Large intestine (tissue), 3 donors: ENCODE data around the gene AZGP1. TPM values are rescaled to one million over a fixed set of nuclear protein-coding genes. Genes with fewer than 3 reads are reported as not detected.
"Not testable (repeated sequence)": the region's sequence is repeated elsewhere in the genome, so short reads cannot be mapped to it uniquely, and the experiment has no call there.

Experiments used
- DNase-seq, 2 donors: peaks; one replicate each; pipeline versions ENCODE4 v3.0.0 to v3.0.0-alpha.2; 2013
- H3K27ac ChIP-seq: one replicate; pipeline ENCODE4 v1.5.1; 2013; ENCODE audit warnings: low read length
- H3K27me3 ChIP-seq: 2 replicates; pipeline ENCODE4 v1.6.1; 2013; ENCODE audit warnings: low read length; ENCODE audit not compliant: control insufficient read depth, insufficient read depth
- H3K36me3 ChIP-seq: 2 replicates; pipeline ENCODE4 v1.6.1; 2013; ENCODE audit warnings: low read length; ENCODE audit not compliant: control insufficient read depth, insufficient read depth
- H3K4me1 ChIP-seq: one replicate; pipeline ENCODE4 v1.6.1; 2013; ENCODE audit warnings: low read length; ENCODE audit not compliant: control insufficient read depth, insufficient read depth
- H3K4me3 ChIP-seq: one replicate; pipeline ENCODE4 v1.5.1; 2013; ENCODE audit warnings: low read length
- H3K9me3 ChIP-seq: one replicate; pipeline ENCODE4 v1.6.1; 2013; ENCODE audit warnings: mild to moderate bottlenecking, low read depth, low read length, moderate library complexity; ENCODE audit not compliant: control insufficient read depth
- WGBS: methylation state at CpG from one replicate; pipeline ENCODE4 v1.1.5; 2013; ENCODE audit warnings: low lambda C conversion rate; ENCODE audit not compliant: insufficient coverage; 5-methylcytosine and 5-hydroxymethylcytosine counted together
- polyA plus RNA-seq: library from polyadenylated mRNA; unstranded; fragments of 120-200 nt; gene quantifications from one replicate; pipeline ENCODE4 v1.2.1, GENCODE V29; 2013

AZGP1 gene
- polyA plus RNA-seq, 1 donor: 13.9 TPM

- Histone ChIP-seq H3K9me3 (no peaks in the 10 kb centered on the region), H3K27me3 (no peaks in the 10 kb centered on the region), H3K36me3 (no peaks in the 10 kb centered on the region), H3K27ac (no peak overlapping the region), H3K4me3 (no peak overlapping the region), H3K4me1 (peaks cover 39% of the 10 kb centered on the region)
- no peak for DNase-seq
- WGBS: no CpG with 5 or more reads among the region's 13 CpGs
Measured at GRCh38 chr7:100000239-100000638, 24.4 kb upstream of the AZGP1 start.

GRCh38 chr7:99997545-99998137 is 21.8 kb upstream of the AZGP1 start:
- Histone ChIP-seq H3K27me3 (no peaks in the 10 kb centered on the region), H3K27ac (peak overlapping the region; percentile 88), H3K4me3 (peak overlapping the region; percentile 62), H3K4me1 (peaks cover 23% of the 10 kb centered on the region), H3K36me3 (no peaks in the 10 kb centered on the region), H3K9me3 (no peaks in the 10 kb centered on the region)
- WGBS: no CpG with 5 or more reads among the region's 35 CpGs
- DNase-seq: peak; percentile 53 to 83

DNA sequence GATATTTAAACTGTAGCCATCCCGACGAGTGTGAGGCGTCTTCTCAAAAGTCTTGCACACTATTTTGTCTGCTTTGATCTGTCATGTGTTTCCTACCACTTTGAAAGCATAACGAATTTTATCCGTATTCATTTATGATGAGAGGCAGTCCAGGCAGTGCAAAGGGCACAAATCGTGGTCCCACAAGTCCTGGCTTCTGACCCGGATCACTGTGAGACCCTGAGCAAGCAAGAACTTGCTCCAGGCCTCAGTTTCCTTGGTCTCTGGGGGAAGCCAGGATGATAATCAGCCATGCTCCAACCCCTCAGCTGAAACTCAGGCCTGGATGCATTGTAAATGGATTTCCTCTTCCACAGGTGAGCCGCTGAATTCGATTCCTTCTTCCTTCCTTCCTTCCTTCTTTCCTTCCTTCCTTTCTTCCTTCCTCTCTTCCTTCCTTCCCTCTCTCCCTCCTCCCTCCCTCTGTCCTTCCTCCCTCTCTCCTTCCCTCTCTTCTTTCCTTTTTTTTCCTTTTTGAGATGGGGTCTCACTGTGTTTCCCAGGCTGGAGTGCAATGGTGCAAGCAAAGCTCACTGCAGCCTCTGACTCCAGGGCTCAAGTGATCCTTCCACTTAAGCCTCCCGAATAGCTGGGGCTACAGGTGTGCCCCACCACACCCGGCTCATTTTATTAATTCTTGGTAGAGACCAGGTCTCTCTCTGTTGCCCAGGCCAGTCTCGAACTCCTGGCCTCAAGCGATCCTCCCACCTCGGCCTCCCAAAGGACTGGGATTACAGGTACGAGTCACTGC is 21.1 kb upstream of the AZGP1 start:
- Histone ChIP-seq H3K9me3 (no peaks in the 10 kb centered on the region), H3K27me3 (no peaks in the 10 kb centered on the region), H3K27ac (peak overlapping the region; percentile 88), H3K36me3 (no peaks in the 10 kb centered on the region), H3K4me3 (peak overlapping the region; percentile 62), H3K4me1 (peaks cover 23% of the 10 kb centered on the region)
- no peak for DNase-seq
- WGBS: 100% methylated on average over 4 of the region's 15 CpGs

- Histone ChIP-seq H3K4me3 (no peak overlapping the region), H3K9me3 (no peaks in the 10 kb centered on the region), H3K36me3 (no peaks in the 10 kb centered on the region), H3K4me1 (peaks cover 14% of the 10 kb centered on the region), H3K27me3 (peaks cover 6% of the 10 kb centered on the region), H3K27ac (no peak overlapping the region)
- WGBS: no CpG with 5 or more reads among the region's 8 CpGs
- no peak for DNase-seq
Measured at GRCh38 chr7:99994819-99995218, 19.0 kb upstream of the AZGP1 start.

DNA sequence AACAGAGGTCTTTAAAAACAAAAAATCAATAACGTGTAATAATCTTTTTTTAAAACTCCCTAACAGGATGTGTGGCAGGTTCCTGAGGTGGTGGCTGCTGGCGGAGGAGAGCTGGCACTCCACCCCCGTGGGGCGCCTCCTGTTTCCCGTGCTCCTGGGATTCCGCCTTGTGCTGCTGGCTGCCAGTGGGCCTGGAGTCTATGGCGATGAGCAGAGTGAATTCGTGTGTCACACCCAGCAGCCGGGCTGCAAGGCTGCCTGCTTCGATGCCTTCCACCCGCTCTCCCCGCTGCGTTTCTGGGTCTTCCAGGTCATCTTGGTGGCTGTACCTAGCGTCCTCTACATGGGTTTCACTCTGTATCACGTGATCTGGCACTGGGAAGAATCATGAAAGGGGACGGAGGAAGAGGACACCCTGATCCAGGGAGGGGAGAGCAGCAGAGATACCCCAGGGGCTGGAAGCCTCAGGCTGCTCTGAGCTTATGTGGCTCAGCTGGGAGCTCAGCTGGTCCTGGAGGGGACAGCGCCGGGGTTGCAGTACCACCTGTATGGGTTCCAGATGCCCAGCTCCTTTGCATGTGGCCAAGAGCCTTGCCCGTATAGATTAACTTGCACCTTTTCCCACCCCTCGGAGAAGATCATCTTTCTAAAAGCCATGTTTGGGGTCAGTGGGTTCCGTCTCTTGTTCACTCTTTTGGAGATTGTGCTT is 16.7 kb upstream of the AZGP1 start:
- Histone ChIP-seq H3K27me3 (peaks cover 9% of the 10 kb centered on the region), H3K9me3 (no peaks in the 10 kb centered on the region), H3K4me3 (no peak overlapping the region), H3K36me3 (no peaks in the 10 kb centered on the region), H3K4me1 (peaks cover 7% of the 10 kb centered on the region), H3K27ac (no peak overlapping the region)
- DNase-seq: no peak
- no CpG with 5 or more reads among the region's 21 CpGs for WGBS

GRCh38 chr7:99991543-99991942 is 15.7 kb upstream of the AZGP1 start:
- H3K27ac ChIP-seq, H3K4me1 ChIP-seq, H3K27me3 ChIP-seq, H3K36me3 ChIP-seq, H3K9me3 ChIP-seq, H3K4me3 ChIP-seq, DNase-seq: not testable (repeated sequence)
- WGBS: no CpG with 5 or more reads among the region's 6 CpGs

DNA sequence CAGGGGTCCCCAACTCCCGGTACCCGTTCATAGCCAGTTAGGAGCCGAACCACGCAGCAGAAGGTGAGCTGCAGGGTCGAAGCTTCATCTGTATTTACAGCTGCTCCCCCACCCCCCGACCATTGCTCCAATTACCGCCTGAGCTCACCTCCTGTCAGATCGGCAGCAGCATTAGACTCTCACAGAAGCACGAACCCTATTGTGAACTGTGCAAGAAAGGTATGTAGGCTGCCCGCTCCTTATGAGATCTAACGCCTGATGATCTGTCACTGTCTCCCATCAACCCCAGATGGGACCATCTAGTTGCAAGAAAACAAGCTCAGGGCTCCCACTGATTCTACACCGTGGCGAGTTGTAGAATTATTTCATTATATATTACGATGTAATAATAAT is 14.6 kb upstream of the AZGP1 start:
- no CpG with 5 or more reads among the region's 14 CpGs for WGBS

DNA sequence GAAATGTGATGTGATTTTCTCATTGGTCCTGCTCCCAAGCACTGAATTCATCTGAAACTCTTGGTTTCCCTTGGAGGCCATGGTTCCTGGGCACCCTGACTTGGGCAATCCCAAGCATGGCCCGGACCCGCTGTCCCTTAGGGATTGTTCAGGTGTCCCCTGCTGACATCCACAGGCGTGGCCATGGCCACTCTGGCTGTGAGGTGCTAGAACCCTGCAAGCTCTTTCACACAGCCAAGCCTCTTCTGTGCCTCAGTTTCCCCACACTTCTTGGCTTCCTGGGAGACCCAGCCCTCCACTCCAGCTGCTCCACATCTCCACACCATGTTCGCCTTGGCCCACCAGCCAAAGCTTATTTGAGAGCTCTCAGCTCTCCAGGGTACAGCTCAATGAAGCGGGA is 12.0 kb upstream of the AZGP1 start:
- H3K36me3 ChIP-seq: no peaks in the 10 kb centered on the region
- DNase-seq: no peak
- no peaks in the 10 kb centered on the region for H3K9me3 ChIP-seq
- H3K27ac ChIP-seq: no peak overlapping the region
- no peak overlapping the region for H3K4me3 ChIP-seq
- no peaks in the 10 kb centered on the region for H3K4me1 ChIP-seq
- peaks cover 11% of the 10 kb centered on the region for H3K27me3 ChIP-seq
- no CpG with 5 or more reads among the region's 5 CpGs for WGBS

More for the DNA sequence above, 14.6 kb upstream of the AZGP1 start:
- H3K27ac ChIP-seq: no peak overlapping the region
- peak overlapping the region; percentile 8 for H3K4me3 ChIP-seq
- H3K4me1 ChIP-seq: no peaks in the 10 kb centered on the region
- H3K27me3 ChIP-seq: peaks cover 11% of the 10 kb centered on the region
- H3K36me3 ChIP-seq: no peaks in the 10 kb centered on the region
- no peak for DNase-seq
- no peaks in the 10 kb centered on the region for H3K9me3 ChIP-seq

GRCh38 chr7:99987306-99987705 is 11.5 kb upstream of the AZGP1 start:
- not testable (repeated sequence) for H3K36me3 ChIP-seq, H3K4me3 ChIP-seq, H3K4me1 ChIP-seq, H3K9me3 ChIP-seq, DNase-seq, H3K27ac ChIP-seq
- WGBS: no CpG with 5 or more reads among the region's 14 CpGs
- peaks cover 11% of the 10 kb centered on the region for H3K27me3 ChIP-seq

GRCh38 chr7:99984593-99984992 is 8.8 kb upstream of the AZGP1 start:
- Histone ChIP-seq H3K4me3 (no peak overlapping the region), H3K9me3 (no peaks in the 10 kb centered on the region), H3K4me1 (no peaks in the 10 kb centered on the region), H3K27me3 (peaks cover 5% of the 10 kb centered on the region), H3K36me3 (no peaks in the 10 kb centered on the region), H3K27ac (no peak overlapping the region)
- WGBS: no CpG with 5 or more reads among the region's 2 CpGs
- no peak for DNase-seq
